ENCODE measurements around the gene TMC8. TPM values are rescaled to one million over a fixed set of nuclear protein-coding genes. Genes with fewer than 3 reads are reported as not detected.

TMC8 gene
- total and polyA plus RNA-seq, 8 donors = 1.6 to 19.8 (median 4.3) TPM

GRCh38 chr17:78148286-78149016, 17.9 kb downstream of the TMC8 start:
- Histone ChIP-seq H3K27me3 (no peaks in the 10 kb centered on the region), H3K9me3 (no peaks in the 10 kb centered on the region), H3K27ac (peak overlapping the region in 2 of 5 donors; percentile 81 to 87), H3K4me1 (peaks cover 31 to 81% (median 55%) of the 10 kb centered on the region in 4 donors), H3K36me3 (no peaks in the 10 kb centered on the region), H3K4me3 (no peak overlapping the region)
- no peak for TF ChIP-seq EP300 (IDR thresholded peaks at IDR 0.05)
- no peak for TF ChIP-seq CTCF (IDR thresholded peaks at IDR 0.05)
- TF ChIP-seq POLR2AphosphoS5 (IDR thresholded peaks at IDR 0.05) = no peak
- no peak for TF ChIP-seq POLR2A (IDR thresholded peaks at IDR 0.05)
- intact Hi-C loops (cut with DNase I; ENCODE audit: low total_unique reads) = no loop called here
- DNase-seq = no peak
- 56 to 62% (median 61%) methylated on average over 14 of the region's 14 CpGs for WGBS, 5 donors

- Histone ChIP-seq H3K27me3 (no peaks in the 10 kb centered on the region), H3K36me3 (no peaks in the 10 kb centered on the region), H3K4me3 (no peak overlapping the region), H3K9me3 (no peaks in the 10 kb centered on the region), H3K27ac (peak overlapping the region in 4 of 5 donors; percentile 12 to 79 (median 54)), H3K4me1 (peaks cover 6 to 50% (median 25%) of the 10 kb centered on the region in 4 donors)
- TF ChIP-seq POLR2AphosphoS5 (IDR thresholded peaks at IDR 0.05) = peak in 1 of 3 donors; percentile 41
- no peak for TF ChIP-seq CTCF (IDR thresholded peaks at IDR 0.05)
- peak in 1 of 2 donors; percentile 58 for DNase-seq
- intact Hi-C loops (cut with DNase I; ENCODE audit: low total_unique reads) = no loop called here
- 28 to 49% (median 32%) methylated on average over 7 of the region's 7 CpGs for WGBS, 5 donors
Measured at GRCh38 chr17:78151514-78152008, 21.0 kb downstream of the TMC8 start.

GRCh38 chr17:78154903-78155811, 24.6 kb downstream of the TMC8 start:
- H3K9me3 ChIP-seq = no peaks in the 10 kb centered on the region
- WGBS, 5 donors = 80 to 90% (median 84%) methylated on average over 11 of the region's 11 CpGs
- intact Hi-C loops (cut with DNase I; ENCODE audit: low total_unique reads) = no loop called here
- H3K27ac ChIP-seq = no peak overlapping the region
- H3K4me3 ChIP-seq = no peak overlapping the region
- TF ChIP-seq POLR2AphosphoS5 (IDR thresholded peaks at IDR 0.05) = no peak
- TF ChIP-seq POLR2A (IDR thresholded peaks at IDR 0.05) = no peak
- TF ChIP-seq EP300 (IDR thresholded peaks at IDR 0.05) = no peak
- no peak for TF ChIP-seq CTCF (IDR thresholded peaks at IDR 0.05)
- peak in 1 of 2 donors; percentile 60 for DNase-seq
- H3K4me1 ChIP-seq = peaks cover 0 to 21% (median 9%) of the 10 kb centered on the region in 4 donors
- no peaks in the 10 kb centered on the region for H3K27me3 ChIP-seq
- no peaks in the 10 kb centered on the region for H3K36me3 ChIP-seq

- Histone ChIP-seq H3K36me3 (no peaks in the 10 kb centered on the region), H3K9me3 (no peaks in the 10 kb centered on the region), H3K27me3 (no peaks in the 10 kb centered on the region), H3K4me1 (peaks cover 0 to 9% (median 8%) of the 10 kb centered on the region in 4 donors), H3K27ac (no peak overlapping the region), H3K4me3 (no peak overlapping the region)
- intact Hi-C loops (cut with DNase I; ENCODE audit: low total_unique reads) = no loop called here
- WGBS, 5 donors = 70 to 74% (median 72%) methylated on average over 10 of the region's 10 CpGs
- TF ChIP-seq POLR2AphosphoS5 (IDR thresholded peaks at IDR 0.05) = no peak
- no peak for TF ChIP-seq CTCF (IDR thresholded peaks at IDR 0.05)
- no peak for TF ChIP-seq POLR2A (IDR thresholded peaks at IDR 0.05)
- TF ChIP-seq EP300 (IDR thresholded peaks at IDR 0.05) = no peak
- DNase-seq = no peak
Measured at GRCh38 chr17:78159575-78160158, 29.1 kb downstream of the TMC8 start.

All from stomach (tissue), 9 donors.